Type B pancreatic cell (in vitro differentiated cells): Measurements from ENCODE around the gene DNAJC7. TPM values are rescaled to one million over a fixed set of nuclear protein-coding genes. Genes with fewer than 3 reads are reported as not detected.

Experiments used
- DNase-seq: peaks from one replicate; pipeline ENCODE4 v3.0.0; 2021; ENCODE audit warnings: mixed read lengths; ENCODE audit not compliant: unreplicated experiment; ENCODE audit errors: extremely low spot score
- H3K27ac Mint-ChIP-seq: 2 replicates; pipeline ENCODE4 v1.8.0; 2021; ENCODE audit warnings: mild to moderate bottlenecking, mixed read lengths
- H3K27me3 Mint-ChIP-seq: 2 replicates; pipeline ENCODE4 v1.8.0; 2021; ENCODE audit warnings: mixed read lengths
- H3K36me3 Mint-ChIP-seq: 2 replicates; pipeline ENCODE4 v1.8.0; 2021; ENCODE audit warnings: mixed read lengths
- H3K4me1 Mint-ChIP-seq: one replicate; pipeline ENCODE4 v1.8.0; 2021; ENCODE audit warnings: mixed read lengths; ENCODE audit not compliant: unreplicated experiment
- H3K4me3 Mint-ChIP-seq: 2 replicates; pipeline ENCODE4 v1.8.0; 2021; ENCODE audit warnings: mild to moderate bottlenecking, mixed read lengths
- H3K9me3 Mint-ChIP-seq: 2 replicates; pipeline ENCODE4 v1.8.0; 2021; ENCODE audit warnings: mixed read lengths
- total RNA-seq: library from RNA; stranded (reverse); gene quantifications from 2 replicates; pipeline ENCODE4 v1.2.1, GENCODE V29; 2021; ENCODE audit warnings: low replicate concordance
- TF ChIP-seq, protein P1 (sequence below): fragments of 200-600 bp; sonication (generic); conservative IDR thresholded peaks from 2 replicates; pipeline ENCODE4 v1.5.0; 2021; ENCODE audit warnings: antibody characterized with exemption, mild to moderate bottlenecking

Gene DNAJC7
- total RNA-seq, 1 donor from 2014 or later: 88.7 TPM

DNA sequence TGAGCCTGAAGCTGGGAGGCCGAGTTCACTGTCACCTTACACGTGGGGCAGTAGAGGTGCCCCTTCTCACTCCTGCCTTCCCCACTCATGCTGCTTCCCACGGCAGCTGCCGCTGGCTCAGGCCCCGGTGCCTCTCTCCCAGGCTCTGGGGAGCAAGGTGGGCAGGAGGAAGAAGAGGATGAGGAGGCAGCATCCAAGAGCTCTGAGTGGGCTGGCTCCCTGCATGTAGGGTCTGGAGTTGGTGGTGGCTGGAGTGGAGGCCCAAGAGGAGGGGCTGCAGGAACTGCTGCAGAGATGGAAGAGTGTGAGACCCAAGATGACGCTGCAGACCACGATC lies 11.5 kb upstream of the DNAJC7 start:
- no peaks in the 10 kb centered on the region for H3K9me3 Mint-ChIP-seq
- peaks cover 21% of the 10 kb centered on the region for H3K4me1 Mint-ChIP-seq
- no peaks in the 10 kb centered on the region for H3K27me3 Mint-ChIP-seq
- H3K27ac Mint-ChIP-seq: no peak overlapping the region
- TF ChIP-seq, protein P1, sequence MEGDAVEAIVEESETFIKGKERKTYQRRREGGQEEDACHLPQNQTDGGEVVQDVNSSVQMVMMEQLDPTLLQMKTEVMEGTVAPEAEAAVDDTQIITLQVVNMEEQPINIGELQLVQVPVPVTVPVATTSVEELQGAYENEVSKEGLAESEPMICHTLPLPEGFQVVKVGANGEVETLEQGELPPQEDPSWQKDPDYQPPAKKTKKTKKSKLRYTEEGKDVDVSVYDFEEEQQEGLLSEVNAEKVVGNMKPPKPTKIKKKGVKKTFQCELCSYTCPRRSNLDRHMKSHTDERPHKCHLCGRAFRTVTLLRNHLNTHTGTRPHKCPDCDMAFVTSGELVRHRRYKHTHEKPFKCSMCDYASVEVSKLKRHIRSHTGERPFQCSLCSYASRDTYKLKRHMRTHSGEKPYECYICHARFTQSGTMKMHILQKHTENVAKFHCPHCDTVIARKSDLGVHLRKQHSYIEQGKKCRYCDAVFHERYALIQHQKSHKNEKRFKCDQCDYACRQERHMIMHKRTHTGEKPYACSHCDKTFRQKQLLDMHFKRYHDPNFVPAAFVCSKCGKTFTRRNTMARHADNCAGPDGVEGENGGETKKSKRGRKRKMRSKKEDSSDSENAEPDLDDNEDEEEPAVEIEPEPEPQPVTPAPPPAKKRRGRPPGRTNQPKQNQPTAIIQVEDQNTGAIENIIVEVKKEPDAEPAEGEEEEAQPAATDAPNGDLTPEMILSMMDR: no peak
- no peak overlapping the region for H3K4me3 Mint-ChIP-seq
- DNase-seq: no peak
- H3K36me3 Mint-ChIP-seq: peaks cover 5% of the 10 kb centered on the region

DNA sequence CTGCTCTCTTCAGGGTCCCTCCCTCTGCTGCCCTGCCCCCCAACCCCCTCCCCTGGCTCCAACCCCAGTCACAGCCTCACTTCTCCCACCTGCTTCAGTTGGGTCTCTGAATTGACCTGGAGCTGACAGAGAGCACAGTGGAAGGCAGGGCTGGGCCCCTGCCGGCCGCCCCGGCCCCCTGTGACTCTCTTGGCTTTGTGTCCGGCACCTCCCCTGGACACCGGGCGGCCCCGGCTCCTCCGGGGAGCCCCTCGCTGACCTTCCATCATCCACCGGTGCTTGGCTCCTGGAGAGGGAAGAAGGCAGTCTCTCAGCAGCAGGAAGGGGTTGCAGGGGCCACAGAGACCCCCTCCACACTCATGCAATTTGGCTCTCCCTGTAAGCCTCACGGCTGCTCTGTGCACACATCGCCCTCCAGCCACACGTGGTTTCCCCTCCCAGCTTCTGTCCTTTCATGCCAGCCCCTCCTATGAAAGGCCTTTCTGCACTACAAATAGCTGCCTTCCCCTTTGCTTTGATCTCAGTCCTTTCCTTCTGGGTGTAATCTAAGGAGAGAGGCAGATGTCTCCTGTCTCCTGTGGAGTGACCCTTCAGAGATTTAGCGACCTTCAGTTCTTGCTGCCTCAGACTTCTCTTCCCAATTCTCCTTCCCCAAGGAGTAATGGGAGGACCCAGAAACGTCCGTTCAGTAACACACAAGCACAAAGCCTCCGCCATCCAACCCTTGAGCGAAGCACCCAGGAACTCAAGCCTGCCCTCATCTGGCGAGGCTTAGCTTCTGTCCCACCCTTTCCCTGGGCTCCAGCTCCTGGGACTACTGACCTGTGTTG lies 10.9 kb upstream of the DNAJC7 start:
- Mint-ChIP-seq H3K27me3 (no peaks in the 10 kb centered on the region), H3K36me3 (peaks cover 5% of the 10 kb centered on the region), H3K4me3 (peak overlapping the region; percentile 58), H3K27ac (peak overlapping the region; percentile 81), H3K9me3 (no peaks in the 10 kb centered on the region), H3K4me1 (peaks cover 19% of the 10 kb centered on the region)
- TF ChIP-seq, protein P1: peak; percentile 36
- no peak for DNase-seq

DNA sequence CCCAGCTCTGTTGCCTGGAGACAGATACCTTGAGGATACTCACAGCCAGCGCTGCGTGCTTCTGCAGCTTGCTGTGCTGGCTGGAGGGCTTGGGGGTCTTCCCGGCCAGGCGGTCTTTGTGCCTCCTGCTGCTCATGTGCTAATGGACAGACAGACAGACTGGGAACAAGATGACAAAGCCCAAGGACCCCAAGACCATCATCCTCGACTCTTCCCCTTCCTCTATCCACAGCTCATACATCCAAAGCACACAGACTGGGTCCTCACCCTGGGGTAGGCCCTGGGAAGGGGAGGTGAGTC lies 10.3 kb upstream of the DNAJC7 start:
- no peak overlapping the region for H3K27ac Mint-ChIP-seq
- TF ChIP-seq, protein P1: no peak
- peaks cover 19% of the 10 kb centered on the region for H3K4me1 Mint-ChIP-seq
- DNase-seq: no peak
- peaks cover 5% of the 10 kb centered on the region for H3K36me3 Mint-ChIP-seq
- H3K27me3 Mint-ChIP-seq: no peaks in the 10 kb centered on the region
- no peaks in the 10 kb centered on the region for H3K9me3 Mint-ChIP-seq
- no peak overlapping the region for H3K4me3 Mint-ChIP-seq

DNA sequence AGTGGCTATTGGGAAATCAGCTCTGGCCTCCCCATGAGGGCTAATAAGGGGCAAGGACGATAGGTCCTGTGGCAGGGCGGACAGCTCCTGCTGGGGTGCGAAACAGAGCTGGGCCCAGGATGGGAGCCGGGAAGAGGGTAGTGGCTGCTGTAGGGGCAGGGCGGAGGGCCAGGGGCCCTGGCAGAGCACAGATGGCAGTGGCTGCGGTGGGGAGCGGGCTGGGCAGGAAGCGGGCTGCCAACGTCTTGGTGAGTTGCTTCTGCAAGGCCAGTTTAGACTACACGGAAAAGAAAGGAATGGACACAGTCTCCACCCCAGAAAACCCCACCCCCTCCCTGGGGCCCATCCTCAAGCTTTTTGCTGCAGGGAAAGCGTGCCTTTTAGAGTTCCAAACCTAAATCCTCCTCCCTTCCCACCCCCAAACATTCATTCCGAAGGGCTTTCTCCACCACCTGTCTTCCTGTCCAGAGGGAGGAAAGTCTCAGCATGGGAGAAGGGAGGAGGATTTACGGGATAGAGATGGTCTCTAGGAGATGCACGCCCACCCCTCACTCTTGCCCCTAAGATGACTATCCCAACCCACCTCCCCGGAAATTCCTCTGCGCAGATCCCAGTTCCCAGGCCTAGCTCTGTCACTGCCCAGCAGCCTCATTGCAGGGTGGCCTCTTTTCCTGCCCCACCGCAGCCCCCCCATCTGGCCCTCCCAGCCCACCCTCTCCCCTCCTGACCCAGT lies 9.8 kb upstream of the DNAJC7 start:
- Mint-ChIP-seq H3K9me3 (no peaks in the 10 kb centered on the region), H3K36me3 (peaks cover 5% of the 10 kb centered on the region), H3K4me3 (no peak overlapping the region), H3K4me1 (peaks cover 19% of the 10 kb centered on the region), H3K27ac (no peak overlapping the region), H3K27me3 (no peaks in the 10 kb centered on the region)
- TF ChIP-seq, protein P1: no peak
- no peak for DNase-seq

DNA sequence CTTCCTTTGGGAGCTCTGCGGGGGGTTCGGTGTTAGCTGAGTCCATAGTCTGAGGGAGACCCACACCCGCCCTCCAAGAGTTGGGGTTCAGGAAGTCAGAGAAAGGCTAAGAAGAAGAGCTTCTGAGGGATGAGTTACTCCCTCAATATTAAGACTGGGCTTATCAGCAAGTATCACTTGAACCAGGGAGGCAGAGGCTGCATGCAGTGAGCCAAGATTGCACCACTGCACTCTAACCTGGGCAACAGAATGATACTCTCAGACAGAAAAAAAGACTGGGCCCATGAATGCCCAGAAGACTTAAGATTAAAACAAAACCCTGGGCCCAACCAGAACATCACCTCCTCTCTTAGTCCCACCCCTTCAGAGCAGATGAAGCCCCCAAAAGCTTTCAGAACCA lies 8.7 kb upstream of the DNAJC7 start:
- H3K4me3 Mint-ChIP-seq: no peak overlapping the region
- TF ChIP-seq, protein P1: no peak
- no peak overlapping the region for H3K27ac Mint-ChIP-seq
- peaks cover 5% of the 10 kb centered on the region for H3K36me3 Mint-ChIP-seq
- no peak for DNase-seq
- H3K9me3 Mint-ChIP-seq: no peaks in the 10 kb centered on the region
- no peaks in the 10 kb centered on the region for H3K27me3 Mint-ChIP-seq
- H3K4me1 Mint-ChIP-seq: peaks cover 23% of the 10 kb centered on the region
